DMS79 (cell line): ENCODE results near the gene SAP30BP.

Source experiments
- DNase-seq: peaks from one replicate; lab custom pipeline; 2025; lab: John Stamatoyannopoulos, UW

SAP30BP gene

GRCh38 chr17:75689441-75689873 lies 22.3 kb downstream of the SAP30BP start:
- DNase-seq, result peak; percentile 35

GRCh38 chr17:75691371-75691791 lies 24.2 kb downstream of the SAP30BP start:
- no peak for DNase-seq

- no peak for DNase-seq
These were observed 24.9 kb downstream of the SAP30BP start for GRCh38 chr17:75691801-75692626.

GRCh38 chr17:75692976-75693375 lies 25.8 kb downstream of the SAP30BP start:
- DNase-seq, result no peak

- DNase-seq, result peak; percentile 90
These were observed 26.7 kb downstream of the SAP30BP start for GRCh38 chr17:75693500-75694481.

GRCh38 chr17:75694536-75694935 lies 27.4 kb downstream of the SAP30BP start:
- no peak for DNase-seq

- DNase-seq, result no peak
These were observed 28.1 kb downstream of the SAP30BP start for GRCh38 chr17:75695141-75695829.

- no peak for DNase-seq
These were observed 28.7 kb downstream of the SAP30BP start for GRCh38 chr17:75695830-75696271.

- DNase-seq, result no peak
These were observed 30.6 kb downstream of the SAP30BP start for GRCh38 chr17:75697651-75698291.

GRCh38 chr17:75698659-75699058 lies 31.5 kb downstream of the SAP30BP start:
- no peak for DNase-seq

GRCh38 chr17:75701288-75701687 lies 34.1 kb downstream of the SAP30BP start:
- DNase-seq, result no peak

- DNase-seq, result no peak
These were observed 36.1 kb downstream of the SAP30BP start for GRCh38 chr17:75703191-75703590.

- no peak for DNase-seq
These were observed 36.5 kb downstream of the SAP30BP start for GRCh38 chr17:75703591-75703990.

GRCh38 chr17:75704963-75705875 lies 38.1 kb downstream of the SAP30BP start:
- DNase-seq, result no peak

- no peak for DNase-seq
These were observed 39.0 kb downstream of the SAP30BP start for GRCh38 chr17:75706042-75706728.

- DNase-seq, result no peak
These were observed 40.0 kb downstream of the SAP30BP start for GRCh38 chr17:75707079-75707571.

- no peak for DNase-seq
These were observed 45.3 kb downstream of the SAP30BP start for GRCh38 chr17:75712446-75712845.

GRCh38 chr17:75719732-75720131 lies 52.6 kb downstream of the SAP30BP start:
- DNase-seq, result no peak

- DNase-seq, result peak; percentile 15
These were observed 53.7 kb downstream of the SAP30BP start, which contains the start of gene ITGB4 for GRCh38 chr17:75720656-75721462. Gene ITGB4, plus strand, starts transcription at chr17:75721459. Its CDS starts 3,245 bp downstream, at chr17:75724704.
